IPS-NIHi7 (cell line): ENCODE results near the gene AFF2.

Experiments used
- DNase-seq: peaks from one replicate; pipeline ENCODE4 v3.0.0; 2012; ENCODE audit warnings: mixed read lengths; ENCODE audit errors: extremely low spot score

The AFF2 gene

DNA sequence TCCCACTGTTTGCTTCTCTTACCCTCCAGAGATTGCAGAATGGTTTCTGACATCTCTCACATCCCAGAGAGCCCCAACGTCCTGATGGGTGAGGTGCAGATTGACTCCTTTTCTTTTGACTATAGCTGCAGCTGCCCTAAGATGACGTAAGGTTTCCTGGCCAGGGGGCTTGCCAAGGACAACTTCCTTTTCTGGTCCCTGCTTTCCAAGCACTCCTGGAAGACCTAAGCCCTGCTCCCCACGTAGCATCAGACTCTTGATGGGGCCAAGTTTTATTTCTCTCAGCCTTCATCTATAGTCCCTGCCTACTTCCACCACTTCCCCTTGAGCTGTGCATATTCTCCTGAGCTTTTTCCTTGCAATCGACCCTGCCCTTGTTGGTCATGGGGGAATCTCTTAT lies 507.0 kb downstream of the AFF2 start:
- DNase-seq, result no peak

DNA sequence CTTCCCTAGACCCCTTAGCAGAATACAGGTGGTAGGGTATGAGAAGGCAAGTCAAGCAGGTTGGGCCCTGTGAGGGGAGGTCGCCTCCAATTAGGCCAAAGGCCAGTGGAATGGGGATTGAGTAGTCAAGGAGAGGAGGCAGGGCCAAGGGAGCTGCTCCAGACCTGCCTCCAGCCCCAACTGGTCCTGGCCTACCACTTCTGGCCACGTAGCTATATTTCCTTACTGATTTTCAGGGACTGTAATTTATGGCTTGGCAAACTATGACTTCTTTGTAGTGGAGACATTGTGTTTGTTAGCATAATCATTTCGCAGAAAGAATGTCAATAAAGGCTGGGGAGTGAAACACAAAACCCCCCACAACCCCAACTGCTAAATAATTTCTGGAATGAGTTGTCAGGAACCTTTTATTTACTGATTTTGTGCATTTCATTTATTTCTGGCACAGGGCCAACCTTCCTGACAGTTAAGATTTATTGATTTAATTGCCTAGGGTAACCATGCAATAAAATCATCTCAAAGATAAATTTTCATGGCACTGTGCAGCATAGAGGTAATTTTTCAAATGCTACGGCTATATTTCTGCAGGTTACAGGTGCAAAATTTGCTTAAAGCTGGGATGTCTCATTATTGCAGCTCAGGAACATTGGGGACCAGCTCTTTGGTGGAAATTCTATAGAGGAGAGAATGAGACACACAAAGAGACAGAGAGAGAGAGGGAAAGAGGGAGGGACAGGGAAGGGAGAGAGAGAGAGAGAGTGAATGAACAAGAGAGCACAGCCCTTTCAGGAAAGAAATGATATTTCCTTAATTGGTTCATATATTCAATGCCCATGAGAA lies 509.8 kb downstream of the AFF2 start:
- DNase-seq, result no peak

DNA sequence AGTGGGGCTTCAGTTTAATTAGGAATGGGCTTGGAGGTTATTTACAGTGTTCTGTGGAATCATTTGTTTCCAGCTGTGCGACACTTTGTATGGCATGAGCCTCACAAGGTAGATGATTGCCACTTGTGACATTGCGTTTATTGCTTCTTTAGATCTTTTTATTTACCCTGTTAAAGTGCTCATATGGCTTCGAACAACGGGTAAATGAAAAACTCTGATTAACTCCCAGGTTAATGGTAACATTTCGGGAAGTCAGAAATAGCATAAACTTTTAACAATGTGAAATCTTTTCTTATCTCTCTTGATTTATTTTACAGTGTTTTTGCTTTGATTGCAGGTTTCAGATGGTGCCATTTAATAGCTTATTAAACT lies 510.4 kb downstream of the AFF2 start:
- no peak for DNase-seq

DNA sequence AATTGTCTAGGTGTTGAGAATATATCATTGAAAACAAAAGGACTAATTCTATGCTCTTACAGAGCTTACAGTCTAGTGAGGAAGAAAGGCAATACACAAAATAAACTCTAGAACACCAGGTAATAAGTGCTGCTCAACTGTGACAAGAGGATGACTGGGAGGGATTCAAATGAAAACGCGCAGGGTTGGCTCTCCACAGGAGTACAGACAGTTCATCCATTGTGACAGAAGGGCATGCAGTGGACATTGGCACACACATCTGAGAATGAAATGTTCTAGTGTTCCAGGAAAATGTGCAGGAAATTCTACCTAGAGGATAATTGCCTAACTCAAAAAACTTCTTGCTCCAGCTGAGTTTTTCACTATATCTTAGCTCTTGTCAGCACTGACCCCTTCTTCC lies 512.7 kb downstream of the AFF2 start:
- no peak for DNase-seq

DNA sequence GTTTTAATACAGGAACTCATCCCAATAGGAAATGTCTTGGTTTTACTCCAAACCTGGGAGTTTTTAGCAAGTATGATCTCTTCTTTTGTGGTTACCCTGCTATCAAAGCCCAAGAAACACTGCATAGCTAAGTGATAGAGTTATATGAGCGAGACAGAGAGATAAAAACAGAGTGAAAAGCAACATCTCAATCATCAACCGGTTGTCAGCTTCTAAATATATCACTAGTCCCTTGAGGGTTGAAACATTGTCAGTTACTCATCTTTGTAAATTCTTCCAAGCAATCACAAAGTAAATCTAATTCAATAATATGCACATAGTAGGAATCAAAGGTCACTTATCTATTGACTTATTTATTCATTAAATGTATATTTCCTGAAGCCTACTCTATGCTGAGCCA lies 520.7 kb downstream of the AFF2 start:
- no peak for DNase-seq

DNA sequence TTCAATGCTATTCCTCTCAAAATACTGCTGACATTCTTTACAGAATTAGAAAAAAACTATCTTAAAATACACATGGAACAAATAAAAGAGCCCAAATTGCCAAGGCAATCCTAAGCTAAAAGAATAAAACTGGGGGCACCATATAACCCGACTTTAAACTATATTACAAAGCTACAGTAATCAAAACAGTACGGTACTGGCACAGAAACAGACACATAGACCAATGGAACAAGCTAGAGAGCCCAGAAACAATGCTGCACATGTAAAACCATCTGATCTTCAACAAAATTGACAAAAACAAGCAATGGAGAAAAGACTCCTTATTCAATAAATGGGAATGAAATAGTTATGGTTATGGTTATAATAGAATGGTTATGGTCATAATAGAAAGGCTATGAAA lies 522.1 kb downstream of the AFF2 start:
- no peak for DNase-seq

DNA sequence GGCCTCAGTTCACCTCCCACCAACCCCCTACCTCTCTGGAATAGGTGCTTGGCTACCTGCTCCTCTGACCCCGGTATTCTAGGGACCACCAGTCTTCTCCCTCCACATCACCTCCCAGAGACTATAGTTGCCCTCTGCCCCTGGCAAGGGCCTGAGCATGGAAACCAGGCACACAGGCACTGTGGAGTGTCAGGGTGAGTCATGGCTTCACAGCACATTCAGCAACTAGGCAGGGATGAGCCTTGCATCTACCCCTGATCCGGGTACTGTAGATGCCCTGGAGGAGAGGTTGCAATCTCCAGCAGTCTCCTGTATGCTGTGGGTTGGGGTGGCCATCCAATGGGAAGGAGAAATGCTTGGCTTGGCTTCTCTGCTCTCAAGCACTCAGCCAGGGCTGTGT lies 532.0 kb downstream of the AFF2 start:
- DNase-seq, result no peak

DNA sequence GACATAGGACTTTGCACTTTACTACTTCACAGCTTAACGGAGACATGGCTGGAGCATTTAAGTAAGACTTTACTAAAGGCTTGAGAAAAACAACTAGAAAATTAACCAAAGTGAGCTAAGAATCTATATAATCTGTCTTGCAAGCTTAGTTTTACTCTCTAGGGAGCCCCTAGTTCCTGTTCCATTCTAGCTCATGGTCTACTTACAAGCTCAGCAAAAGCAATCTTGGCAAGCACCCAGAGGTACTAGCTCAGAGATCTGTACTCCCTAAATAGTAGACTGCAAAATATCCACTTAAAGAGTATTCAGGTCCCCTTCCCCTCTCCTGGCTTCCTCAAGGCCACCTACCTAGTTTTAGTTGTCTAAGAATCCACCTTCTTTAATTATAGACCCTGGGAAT lies 535.7 kb downstream of the AFF2 start:
- DNase-seq, result no peak

DNA sequence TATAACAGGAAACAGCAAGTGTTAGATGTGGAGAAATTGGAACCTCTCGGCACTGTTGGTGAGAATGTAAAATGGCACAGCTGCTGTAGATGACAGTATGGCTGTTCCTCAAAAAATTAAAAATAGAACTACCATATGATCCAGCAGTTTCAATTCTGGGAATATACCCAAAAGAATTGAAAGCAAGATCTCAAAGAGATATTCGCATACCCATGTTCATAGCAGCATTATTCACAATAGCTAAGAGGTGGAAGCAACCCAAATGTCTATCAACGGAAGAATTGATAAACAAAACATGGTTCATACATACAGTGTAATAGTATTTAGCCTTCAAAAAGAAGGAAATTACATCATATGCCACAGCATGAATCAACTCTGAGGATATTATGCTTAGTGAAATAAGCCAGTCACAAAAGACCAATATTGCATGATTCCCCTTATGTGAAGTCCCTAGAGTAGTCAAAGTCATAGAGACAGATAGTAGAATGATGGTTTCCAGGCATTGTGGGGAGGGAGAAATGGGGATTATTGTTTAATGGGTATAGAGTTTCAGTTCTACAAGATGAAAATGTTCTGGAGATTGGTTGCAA lies 537.0 kb downstream of the AFF2 start:
- DNase-seq, result no peak

DNA sequence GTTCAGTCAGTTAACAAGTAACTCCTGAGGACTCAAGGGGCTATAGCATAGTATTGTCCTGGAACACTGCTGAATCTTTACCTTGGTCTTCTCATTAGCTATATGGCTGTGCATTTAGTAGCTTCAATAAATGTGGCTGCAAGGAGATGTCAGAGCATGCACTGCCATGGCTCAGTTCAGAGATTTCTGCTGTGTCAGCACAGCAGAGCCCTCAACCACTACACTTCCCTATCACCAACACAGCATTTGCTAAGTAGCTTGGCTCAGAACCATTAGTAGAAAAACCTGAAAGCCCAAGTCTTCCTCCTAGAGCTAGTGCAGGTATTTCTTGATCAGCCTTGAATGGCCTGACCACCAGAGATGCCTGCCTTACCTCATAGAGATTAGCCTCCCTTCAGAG lies 538.6 kb downstream of the AFF2 start:
- DNase-seq, result no peak

DNA sequence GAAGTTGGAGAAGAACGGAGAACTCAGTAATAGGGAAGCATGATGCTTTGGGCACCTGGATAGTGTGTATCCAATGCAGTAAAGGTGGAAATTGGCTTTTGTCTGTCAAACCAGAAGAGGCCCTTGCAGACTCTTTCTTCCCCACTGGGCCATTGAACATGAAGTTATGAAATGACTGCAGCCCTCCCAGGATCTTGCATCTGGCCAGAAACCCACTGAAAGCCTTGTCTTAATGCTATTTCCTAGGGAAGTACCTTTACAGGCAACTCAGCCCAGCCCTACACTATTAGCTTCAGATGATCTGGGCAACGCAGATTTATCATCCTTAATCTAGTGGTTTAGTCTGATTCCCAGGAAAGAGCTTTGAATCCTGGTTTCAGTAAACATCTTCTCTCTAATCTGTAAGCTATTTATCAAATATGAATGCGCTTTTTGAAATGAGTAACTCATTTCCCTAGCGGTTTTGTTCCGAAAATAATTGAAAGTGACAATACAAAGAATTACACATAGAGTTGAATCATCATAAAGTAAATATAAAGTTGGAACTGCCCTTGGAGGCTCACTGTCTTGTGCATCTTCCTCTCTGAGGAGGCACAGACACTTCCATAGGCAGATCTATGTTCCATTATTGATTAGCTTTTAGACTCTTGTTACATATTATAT lies 540.6 kb downstream of the AFF2 start:
- no peak for DNase-seq

DNA sequence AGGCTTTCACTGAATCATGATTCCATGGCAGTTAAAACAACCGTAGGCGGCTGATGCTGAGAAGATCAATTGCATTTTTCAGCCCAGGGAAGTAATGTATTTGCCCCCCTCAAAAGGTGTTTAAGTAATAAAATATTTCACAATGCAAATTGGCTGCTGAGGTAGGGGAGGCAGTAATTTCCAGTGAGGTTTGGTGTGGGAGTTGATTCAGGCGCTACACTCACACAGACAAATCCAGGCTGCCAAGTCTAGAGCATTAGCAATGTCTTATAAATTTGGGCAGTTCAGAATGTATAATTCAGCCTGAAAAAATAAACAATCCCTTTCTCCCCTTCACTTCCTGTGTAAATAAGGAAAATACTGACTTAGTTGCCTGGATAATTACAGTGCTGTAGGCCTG lies 543.0 kb downstream of the AFF2 start:
- DNase-seq, result no peak

DNA sequence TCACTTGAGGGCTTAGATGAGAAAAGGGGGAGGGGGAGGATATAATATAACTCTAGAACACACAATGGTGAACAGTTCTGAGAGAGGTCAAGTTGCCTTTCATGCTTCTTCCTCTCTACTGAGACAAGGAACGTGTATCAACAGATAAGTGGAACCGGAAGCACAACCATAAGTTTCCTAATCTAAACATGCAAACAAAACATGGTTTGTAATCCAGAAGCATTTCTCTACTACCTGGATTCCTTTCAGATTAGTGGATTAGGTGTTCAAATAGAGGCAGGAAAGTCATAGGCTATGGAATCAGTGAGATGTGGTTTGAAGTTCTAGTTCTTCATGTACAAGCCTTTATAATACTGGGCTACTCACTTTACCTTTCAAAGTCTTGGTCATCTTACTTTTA lies 544.1 kb downstream of the AFF2 start:
- no peak for DNase-seq

DNA sequence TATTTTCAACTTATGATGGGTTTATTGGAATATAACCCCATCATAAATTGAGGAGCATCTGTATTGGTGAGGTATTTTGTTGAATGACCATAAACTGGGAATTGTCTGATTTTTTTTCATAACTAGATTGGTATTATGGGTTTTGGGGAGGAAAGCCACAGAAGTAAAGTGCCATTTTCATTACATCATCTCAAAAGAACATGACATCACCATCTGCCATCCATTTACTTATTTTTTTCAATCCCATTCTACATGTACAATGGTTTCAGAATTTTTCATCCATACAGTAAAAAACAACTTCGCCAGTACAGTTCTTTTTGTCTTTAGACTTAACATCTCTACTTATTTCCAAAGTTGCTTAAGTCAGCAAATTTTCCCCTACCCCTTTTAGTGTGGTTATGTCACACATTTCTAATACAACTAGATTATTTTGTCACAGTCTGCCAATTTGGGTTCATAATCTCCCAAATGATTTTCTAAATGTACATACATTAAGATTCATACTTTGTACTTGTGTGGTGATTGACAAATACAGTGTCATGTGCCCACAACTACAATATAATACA lies 545.3 kb downstream of the AFF2 start:
- no peak for DNase-seq
